Measurements from ENCODE around the gene CHMP4B.

The CHMP4B gene

DNA sequence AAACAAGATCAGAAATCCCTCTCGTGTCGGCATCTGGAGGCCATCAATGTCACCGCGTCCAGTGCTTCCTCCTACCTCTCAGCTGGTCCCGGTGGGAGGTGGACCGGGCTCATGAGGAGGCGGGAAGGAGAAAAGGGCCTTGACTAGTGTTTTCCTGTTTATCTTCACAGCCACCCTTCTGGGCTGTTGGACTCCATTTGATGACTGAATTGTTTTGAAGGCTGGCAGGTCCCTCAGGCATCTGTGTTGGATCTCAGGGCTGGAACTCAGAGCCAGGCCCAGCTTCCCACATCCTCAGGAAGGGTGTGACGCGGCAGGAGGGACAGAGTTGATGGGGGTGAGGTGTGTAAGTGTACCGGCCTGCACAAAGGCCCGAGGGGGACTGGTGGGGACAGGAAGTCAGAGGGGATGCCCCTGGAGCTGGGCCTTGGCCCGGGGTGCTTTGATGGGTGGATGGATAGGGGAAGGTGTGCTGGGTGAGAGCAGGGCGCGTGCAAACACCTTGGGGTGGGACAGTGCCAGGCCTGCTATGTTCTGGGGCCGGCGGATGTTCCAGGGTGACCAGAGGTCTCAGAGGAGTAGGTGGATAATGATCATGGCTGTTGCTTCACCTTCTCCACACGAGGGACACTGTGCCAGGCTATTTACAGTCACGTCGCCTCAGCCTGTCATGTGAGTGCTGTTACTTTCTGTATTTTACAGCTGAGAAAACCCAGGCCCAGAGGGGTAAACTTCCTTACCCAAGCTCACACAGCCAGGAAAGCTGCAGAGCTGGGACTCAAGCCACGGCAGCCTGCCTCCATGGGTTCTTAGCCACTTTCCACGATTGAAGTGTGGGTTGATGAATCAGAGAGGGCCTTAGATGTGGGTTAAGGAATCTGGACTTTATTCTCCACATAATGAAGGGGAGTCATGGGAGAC is 17.9 kb upstream of the CHMP4B start:
- H3K27me3 Mint-ChIP-seq (ENCODE audit: low read depth) = no peaks in the 10 kb centered on the region
- H3K4me1 Mint-ChIP-seq = peaks cover 5% of the 10 kb centered on the region
- no peaks in the 10 kb centered on the region for H3K9me3 Mint-ChIP-seq
- H3K4me3 Mint-ChIP-seq = no peak overlapping the region
- TF ChIP-seq, protein P1, sequence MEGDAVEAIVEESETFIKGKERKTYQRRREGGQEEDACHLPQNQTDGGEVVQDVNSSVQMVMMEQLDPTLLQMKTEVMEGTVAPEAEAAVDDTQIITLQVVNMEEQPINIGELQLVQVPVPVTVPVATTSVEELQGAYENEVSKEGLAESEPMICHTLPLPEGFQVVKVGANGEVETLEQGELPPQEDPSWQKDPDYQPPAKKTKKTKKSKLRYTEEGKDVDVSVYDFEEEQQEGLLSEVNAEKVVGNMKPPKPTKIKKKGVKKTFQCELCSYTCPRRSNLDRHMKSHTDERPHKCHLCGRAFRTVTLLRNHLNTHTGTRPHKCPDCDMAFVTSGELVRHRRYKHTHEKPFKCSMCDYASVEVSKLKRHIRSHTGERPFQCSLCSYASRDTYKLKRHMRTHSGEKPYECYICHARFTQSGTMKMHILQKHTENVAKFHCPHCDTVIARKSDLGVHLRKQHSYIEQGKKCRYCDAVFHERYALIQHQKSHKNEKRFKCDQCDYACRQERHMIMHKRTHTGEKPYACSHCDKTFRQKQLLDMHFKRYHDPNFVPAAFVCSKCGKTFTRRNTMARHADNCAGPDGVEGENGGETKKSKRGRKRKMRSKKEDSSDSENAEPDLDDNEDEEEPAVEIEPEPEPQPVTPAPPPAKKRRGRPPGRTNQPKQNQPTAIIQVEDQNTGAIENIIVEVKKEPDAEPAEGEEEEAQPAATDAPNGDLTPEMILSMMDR (IDR thresholded peaks at IDR 0.05; ENCODE audit: unreplicated experiment in 3 of 3) = no peak
- peak overlapping the region in 1 of 3 experiments; percentile 47 for H3K27ac Mint-ChIP-seq
- peaks cover 5% of the 10 kb centered on the region for H3K36me3 Mint-ChIP-seq (ENCODE audit: low read depth)

DNA sequence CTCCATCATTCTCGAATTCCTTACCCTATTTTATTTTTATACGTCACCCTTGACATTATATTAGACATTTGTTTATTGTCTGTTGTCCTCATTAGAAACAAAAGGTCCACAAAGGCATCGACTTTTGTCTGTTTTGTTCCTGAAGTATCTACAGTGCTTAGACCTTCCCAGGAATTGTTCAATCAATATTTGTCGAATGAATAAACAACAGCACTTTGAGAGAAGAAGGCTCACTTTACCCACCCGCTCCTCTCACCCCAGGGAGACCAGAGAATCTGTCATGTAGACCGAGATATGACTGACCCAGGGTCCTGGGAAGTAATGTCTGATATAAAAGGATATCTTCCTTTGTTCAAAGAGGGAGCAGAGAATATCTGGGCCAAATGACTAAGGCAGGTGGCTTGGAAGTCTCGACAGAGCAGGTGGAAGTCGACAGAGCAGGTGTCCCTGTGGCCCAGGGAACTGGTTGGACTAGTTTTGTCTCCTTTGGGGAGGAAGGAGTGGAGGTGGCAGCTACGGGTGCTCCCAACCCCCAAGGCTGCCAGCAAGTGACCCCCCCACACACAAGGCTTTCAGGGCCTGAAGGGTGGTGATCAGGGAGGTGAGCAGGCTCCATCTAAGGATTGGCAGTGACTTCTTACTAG is 14.8 kb upstream of the CHMP4B start:
- no peaks in the 10 kb centered on the region for H3K27me3 Mint-ChIP-seq (ENCODE audit: low read depth)
- peak overlapping the region in 1 of 3 experiments; percentile 61 for H3K27ac Mint-ChIP-seq
- H3K4me1 Mint-ChIP-seq = no peaks in the 10 kb centered on the region
- H3K4me3 Mint-ChIP-seq = no peak overlapping the region
- TF ChIP-seq, protein P1 (IDR thresholded peaks at IDR 0.05; ENCODE audit: unreplicated experiment in 3 of 3) = no peak
- H3K36me3 Mint-ChIP-seq (ENCODE audit: low read depth) = no peaks in the 10 kb centered on the region
- no peaks in the 10 kb centered on the region for H3K9me3 Mint-ChIP-seq

DNA sequence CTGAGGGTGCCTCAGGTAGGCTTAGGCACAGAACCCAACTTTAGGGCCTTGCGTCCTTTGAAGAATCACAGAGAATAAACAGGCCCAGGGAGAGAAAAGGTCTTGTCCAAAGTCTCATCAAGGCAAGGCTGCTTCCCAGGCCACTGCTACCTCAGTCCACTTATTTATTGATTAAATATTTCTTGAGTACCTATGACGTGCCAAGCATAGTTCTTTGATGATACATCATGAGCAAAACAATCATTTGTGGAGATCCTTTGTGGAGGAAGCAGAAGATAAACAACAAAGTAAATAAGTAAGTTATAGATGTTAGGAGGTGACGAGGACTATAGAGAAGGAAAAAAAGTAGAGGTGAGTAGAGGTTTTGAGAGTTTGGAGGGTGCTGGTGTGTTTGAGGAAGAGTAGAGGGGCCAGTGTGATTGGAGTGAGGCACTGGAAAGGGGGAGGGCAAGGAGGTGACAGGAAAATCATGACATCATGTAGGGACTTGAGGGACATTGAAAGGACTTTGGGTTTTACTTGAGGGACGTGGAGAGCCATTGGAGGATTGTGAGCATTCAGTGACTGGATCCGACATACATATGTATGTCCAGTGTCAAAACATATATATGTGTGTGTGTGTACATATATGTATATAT is 14.1 kb upstream of the CHMP4B start:
- H3K27ac Mint-ChIP-seq = peak overlapping the region in 1 of 3 experiments; percentile 61
- no peak overlapping the region for H3K4me3 Mint-ChIP-seq
- no peaks in the 10 kb centered on the region for H3K9me3 Mint-ChIP-seq
- no peaks in the 10 kb centered on the region for H3K27me3 Mint-ChIP-seq (ENCODE audit: low read depth)
- H3K36me3 Mint-ChIP-seq (ENCODE audit: low read depth) = no peaks in the 10 kb centered on the region
- H3K4me1 Mint-ChIP-seq = no peaks in the 10 kb centered on the region
- TF ChIP-seq, protein P1 (IDR thresholded peaks at IDR 0.05; ENCODE audit: unreplicated experiment in 3 of 3) = no peak

DNA sequence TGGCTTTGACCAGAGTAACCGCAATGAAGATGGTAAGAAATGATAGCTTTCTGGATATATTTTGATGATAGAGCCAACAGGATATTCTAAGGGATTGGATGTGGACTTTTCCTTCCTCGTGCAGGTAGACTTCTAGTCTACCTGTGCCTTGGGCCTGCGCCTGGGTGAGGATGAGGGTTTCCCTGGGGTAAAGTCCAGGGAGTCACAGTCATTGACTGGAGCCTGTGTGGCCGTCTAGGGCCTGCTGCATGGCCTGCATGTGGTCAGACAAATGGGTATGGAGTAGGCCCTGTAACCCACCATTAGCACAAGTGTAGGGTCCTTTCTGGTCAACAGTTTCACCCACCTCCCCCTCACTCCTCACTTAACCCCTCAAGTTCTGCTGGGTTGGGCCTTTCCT is 12.7 kb upstream of the CHMP4B start:
- TF ChIP-seq, protein P1 (IDR thresholded peaks at IDR 0.05; ENCODE audit: unreplicated experiment in 3 of 3) = no peak
- H3K4me3 Mint-ChIP-seq = no peak overlapping the region
- peak overlapping the region in 1 of 3 experiments; percentile 62 for H3K27ac Mint-ChIP-seq
- no peaks in the 10 kb centered on the region for H3K4me1 Mint-ChIP-seq
- no peaks in the 10 kb centered on the region for H3K27me3 Mint-ChIP-seq (ENCODE audit: low read depth)
- H3K9me3 Mint-ChIP-seq = no peaks in the 10 kb centered on the region
- no peaks in the 10 kb centered on the region for H3K36me3 Mint-ChIP-seq (ENCODE audit: low read depth)

DNA sequence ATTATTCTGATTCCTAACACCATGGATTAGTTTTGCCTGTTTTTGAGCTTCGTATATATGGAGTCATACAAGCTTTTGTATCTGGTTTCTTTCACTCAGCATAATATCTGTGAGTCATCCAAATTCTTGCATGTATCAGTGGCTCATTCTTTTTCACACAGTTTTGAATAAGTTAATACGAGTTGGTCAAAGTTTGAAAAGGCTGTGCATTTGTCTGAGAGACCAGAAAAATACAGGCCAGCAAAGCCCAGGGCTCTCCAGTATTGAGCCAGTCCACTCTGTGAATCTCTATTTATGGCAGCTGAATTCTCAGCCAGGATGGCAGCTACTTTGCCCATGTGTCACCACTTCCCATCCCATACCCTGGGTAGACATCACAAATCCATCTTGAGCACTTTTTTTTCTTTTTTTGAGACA is 7.2 kb upstream of the CHMP4B start:
- no peak overlapping the region for H3K27ac Mint-ChIP-seq
- TF ChIP-seq, protein P1 (IDR thresholded peaks at IDR 0.05; ENCODE audit: unreplicated experiment in 3 of 3) = no peak
- no peaks in the 10 kb centered on the region for H3K27me3 Mint-ChIP-seq (ENCODE audit: low read depth)
- H3K36me3 Mint-ChIP-seq (ENCODE audit: low read depth) = no peaks in the 10 kb centered on the region
- H3K9me3 Mint-ChIP-seq = no peaks in the 10 kb centered on the region
- H3K4me3 Mint-ChIP-seq = no peak overlapping the region
- no peaks in the 10 kb centered on the region for H3K4me1 Mint-ChIP-seq

All from nephron (organoid).